Stimulated activated CD8-positive, alpha-beta memory T cell treated with anti-CD3 and anti-CD28 coated beads, Interleukin-15, amount 100 ng/mL, for 4 hours (primary cell): ENCODE measurements around the gene SYNGR4.
A peak's percentile ranks its signal among the peaks of the same experiment; 100 is the strongest.
"Not testable (repeated sequence)": the region's sequence is repeated elsewhere in the genome, so short reads cannot be mapped to it uniquely, and the experiment has no call there.

Source experiments
- DNase-seq, 2 donors: peaks; one replicate each; pipeline ENCODE4 v3.0.0-alpha.2; 2020; ENCODE audit warnings: low read depth in 2 of 2

SYNGR4 gene

GRCh38 chr19:48371367-48371766, 7.2 kb downstream of the SYNGR4 start:
- no peak for DNase-seq

DNA sequence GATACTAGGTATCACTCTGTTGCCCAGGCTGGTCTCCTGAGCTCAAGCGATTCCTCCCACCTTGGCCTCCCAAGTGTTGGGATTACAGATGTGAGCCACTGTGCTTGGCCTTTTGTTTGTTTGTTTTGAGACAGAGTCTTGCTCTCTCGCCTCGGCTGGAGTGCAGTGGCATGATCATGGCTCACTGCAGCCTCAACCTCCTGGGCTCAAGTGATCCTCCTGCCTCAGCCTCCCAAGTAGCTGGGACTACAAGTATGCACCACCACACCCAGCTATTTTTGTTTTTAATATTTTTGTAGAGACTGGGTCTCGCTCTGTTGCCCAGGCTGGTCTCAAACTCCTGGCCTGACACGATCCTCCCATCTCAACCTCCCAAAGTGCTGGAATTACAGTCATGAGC, 7.6 kb downstream of the SYNGR4 start:
- not testable (repeated sequence) for DNase-seq

- no peak for DNase-seq
Measured at GRCh38 chr19:48372904-48373303, 8.7 kb downstream of the SYNGR4 start.

DNA sequence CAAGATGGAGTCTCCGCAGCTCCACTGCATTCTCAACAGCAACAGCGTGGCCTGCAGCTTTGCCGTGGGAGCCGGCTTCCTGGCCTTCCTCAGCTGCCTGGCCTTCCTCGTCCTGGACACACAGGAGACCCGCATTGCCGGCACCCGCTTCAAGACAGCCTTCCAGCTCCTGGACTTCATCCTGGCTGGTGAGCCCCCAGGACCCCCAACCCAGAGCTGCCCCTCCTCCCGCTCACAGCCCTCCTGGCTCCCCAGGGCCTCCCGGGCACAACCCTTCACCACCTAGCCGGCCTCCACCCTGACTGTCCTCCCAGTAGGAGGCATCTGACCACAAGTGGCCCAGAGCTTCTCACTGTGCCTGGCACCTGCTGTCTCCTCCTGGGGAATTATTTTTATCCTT, 9.4 kb downstream of the SYNGR4 start:
- no peak for DNase-seq

- no peak for DNase-seq
Measured at GRCh38 chr19:48378194-48378570, 14.0 kb downstream of the SYNGR4 start.

DNA sequence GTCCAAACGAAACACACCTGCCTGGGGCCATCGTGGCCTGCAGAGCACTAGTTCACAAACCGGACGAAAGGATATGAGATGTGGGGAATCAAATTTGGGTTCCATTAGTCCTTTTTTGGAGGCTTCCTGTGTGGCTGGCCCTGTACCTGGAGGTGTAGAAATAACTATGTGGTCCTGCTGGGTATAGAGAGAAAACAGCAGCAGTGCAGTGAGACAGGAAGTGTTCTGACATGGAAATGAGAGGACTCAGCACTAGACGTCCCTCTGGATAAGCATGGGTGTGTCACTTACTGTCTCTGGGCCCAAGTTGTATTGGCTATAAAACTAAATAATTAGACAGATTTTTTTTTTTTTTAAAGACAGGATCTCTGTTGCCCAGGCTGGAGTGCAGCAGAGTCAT, 14.9 kb downstream of the SYNGR4 start:
- no peak for DNase-seq

- DNase-seq, result no peak
Measured at GRCh38 chr19:48381178-48381950, 17.2 kb downstream of the SYNGR4 start.

GRCh38 chr19:48382286-48382685, 18.1 kb downstream of the SYNGR4 start:
- DNase-seq, result no peak

- DNase-seq, result no peak
Measured at GRCh38 chr19:48385461-48386087, 21.4 kb downstream of the SYNGR4 start.

- DNase-seq, result no peak
Measured at GRCh38 chr19:48386981-48387380, 22.8 kb downstream of the SYNGR4 start.

DNA sequence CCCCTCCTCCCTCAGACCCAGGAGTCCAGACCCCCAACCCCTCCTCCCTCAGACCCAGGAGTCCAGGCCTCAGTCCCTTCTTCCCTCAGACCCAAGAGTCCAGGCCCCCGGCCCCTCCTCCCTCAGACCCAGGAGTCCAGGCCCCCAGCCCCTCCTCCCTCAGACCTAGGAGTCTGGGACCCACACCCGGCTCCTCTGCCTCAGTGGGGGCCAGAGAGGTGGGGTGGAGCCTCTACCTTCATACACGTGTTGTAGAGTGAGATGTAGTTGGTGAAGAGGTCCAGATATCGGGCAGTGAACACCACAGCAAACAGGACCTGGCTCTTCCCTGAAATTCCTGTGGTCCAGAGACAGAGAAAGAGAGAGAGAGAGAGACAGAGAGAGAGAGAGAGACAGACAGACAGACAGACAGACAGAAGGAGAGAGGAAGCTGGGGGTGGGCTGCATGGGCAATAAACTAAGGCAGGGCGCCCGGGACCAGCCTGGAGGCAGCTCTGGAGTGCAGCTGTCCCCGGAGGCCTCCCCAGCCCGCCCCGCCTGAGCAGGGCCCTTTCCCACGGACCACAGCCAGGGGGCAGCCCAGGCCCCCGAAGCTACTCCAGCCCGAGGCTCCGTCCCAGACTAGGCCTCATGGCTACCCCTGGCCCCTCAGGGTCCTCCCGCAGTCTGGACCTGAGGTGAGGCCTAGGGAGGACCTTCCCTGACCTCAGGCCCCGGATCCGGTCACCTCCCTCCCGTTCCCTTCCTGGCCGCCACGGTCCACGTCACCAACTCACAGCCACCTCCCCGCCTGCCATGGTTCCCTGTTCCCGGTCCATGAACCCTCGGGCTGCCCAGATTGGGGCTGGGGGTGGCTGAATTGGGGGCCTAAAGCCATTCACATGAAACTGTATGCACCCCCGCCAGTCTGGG, 26.3 kb downstream of the SYNGR4 start:
- DNase-seq, result peak in 1 of 2 donors; percentile 38

DNA sequence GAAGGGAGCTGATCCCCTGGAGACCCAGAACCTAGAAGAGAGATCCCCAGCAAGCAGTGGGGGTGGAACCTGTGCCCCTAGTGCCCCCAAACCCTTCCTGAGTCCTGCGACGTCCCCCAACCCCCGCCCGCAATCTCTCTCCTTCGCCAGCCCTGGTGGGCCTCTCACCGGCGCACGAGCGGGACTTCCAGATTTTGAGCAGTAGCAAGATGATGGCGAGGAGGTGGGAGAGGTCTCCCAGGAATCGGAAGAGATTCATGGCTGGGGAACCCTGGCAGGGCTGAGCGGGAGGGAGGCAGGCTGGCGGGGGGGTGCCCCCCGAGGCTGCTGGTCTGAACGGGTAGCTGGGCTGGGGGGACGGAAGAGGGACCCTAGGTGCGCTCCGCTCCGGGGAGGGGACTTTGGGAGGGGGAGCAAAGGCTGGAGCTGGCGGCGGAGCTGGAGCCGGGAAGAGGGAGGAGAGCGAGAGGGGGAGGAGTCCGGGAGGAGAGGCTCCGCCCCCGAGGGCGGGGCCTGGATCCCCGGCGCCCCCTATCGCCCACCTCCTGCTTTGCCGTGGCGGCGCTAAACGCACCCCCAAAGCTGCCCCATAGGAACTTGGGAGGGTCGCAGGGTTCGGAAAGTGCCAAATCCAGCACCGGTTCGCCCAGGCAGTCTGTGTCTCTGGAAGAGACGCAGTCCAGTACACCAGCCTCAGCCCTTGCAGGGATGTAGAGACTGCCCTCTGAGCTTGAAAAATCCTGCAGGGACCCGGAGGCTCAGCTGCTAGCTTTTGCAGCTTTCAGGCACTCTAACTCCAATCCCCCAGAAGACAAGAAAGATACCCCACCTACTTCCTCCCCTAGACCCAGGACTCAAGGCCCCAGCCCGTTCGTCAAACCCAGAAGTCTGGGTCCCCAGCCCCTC, 27.2 kb downstream of the SYNGR4 start, which contains the start of gene KDELR1:
Gene KDELR1, minus strand, starts transcription at position 452 of the 906 bp plus-strand sequence. Its CDS starts 193 bp downstream, at position 259.
- peak in 1 of 2 donors; percentile 50 for DNase-seq

GRCh38 chr19:48392006-48392344, 27.8 kb downstream of the SYNGR4 start:
- not testable (repeated sequence) for DNase-seq

- no peak for DNase-seq
Measured at GRCh38 chr19:48392860-48393558, 28.8 kb downstream of the SYNGR4 start.

DNA sequence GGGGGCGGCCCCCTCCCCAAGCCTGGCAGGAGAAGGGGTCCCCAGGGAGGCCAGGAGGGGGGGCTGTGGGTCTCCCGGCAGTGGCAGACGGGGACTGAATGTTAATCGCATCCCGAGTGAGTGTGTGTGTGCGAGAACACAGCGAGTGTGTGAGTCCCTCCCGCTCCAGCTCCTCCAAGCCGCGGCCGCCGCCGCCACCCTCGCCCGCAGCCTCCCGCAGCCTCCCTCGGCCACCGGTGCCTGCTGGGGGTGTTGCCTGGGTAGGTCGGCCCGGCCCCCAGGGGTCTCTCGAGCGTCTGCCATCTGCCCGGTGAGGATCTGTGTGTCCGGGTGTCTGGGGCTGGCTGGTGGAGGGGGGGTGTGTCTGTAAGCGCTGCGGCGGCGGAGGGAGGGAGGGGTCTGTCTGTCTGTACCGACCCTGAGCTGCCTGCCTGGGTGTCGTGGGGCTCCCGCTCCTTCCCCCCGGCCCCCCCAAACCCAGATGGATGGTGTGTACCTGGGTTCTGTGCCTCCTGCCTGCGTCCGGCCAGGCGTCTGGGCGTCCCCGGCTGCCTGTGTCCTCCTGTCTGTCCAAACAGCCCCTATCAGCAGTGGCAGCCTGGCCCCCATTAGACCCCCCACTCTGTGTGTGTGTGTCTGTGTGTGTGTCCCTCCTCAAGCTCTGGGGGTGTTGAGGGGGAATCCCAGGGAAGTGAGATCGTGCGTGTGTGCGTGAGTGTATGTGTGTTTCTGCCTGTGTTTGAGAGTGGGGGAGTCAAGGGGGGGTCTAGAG, 29.6 kb downstream of the SYNGR4 start, which contains the start of gene GRIN2D:
Gene GRIN2D, plus strand, starts transcription at position 110 of the 772 bp plus-strand sequence. CDS start 4,725 bp downstream, outside the sequence.
- DNase-seq, result no peak

DNA sequence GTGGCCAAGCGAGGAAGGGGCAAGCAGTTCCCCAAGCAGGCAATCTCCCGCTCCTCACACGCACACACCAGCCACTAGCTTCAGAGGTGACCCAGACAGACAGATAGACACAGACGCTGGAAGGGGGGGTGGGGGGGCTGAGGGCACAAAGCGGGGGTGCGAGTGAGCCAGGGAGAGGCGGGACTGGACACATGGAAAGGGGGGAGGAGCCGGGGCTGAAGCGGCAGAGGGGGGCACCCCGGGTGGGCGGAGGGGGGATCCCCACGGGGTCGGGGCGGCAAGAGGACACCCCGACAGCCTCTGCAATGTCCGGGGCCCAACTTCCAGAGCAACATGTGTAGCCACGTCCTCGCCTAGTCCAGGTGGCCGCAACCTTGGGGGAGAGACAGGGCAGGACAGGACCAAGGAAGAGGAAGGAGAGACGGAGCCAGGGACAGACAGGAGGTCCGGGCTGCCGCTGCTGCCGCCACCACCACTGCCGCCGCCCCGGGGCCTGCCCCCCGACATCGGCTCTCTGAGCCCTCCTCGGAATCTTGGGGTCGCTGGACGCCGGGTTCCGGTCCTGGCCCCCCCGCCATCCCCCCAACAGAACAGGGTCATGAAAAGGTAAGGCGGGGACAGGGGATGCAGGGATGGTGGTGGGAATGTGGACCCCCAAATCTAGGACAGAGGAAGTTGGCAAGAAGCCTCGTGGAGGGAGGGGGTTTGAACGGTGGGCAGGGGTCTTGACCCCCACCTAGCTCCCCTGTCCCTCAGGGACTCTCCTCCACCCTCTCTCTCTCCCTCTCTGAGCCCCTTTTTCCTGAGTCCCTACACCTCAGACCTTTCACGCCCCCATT, 30.4 kb downstream of the SYNGR4 start:
- DNase-seq, result no peak

GRCh38 chr19:48395170-48395455, 30.9 kb downstream of the SYNGR4 start:
- no peak for DNase-seq

- DNase-seq, result no peak
Measured at GRCh38 chr19:48395499-48395898, 31.3 kb downstream of the SYNGR4 start.
